ENCODE results near the gene NSD2.
A peak's percentile ranks its signal among the peaks of the same experiment; 100 is the strongest.
"Not testable (repeated sequence)": the region's sequence is repeated elsewhere in the genome, so short reads cannot be mapped to it uniquely, and the experiment has no call there.

Gene NSD2

DNA sequence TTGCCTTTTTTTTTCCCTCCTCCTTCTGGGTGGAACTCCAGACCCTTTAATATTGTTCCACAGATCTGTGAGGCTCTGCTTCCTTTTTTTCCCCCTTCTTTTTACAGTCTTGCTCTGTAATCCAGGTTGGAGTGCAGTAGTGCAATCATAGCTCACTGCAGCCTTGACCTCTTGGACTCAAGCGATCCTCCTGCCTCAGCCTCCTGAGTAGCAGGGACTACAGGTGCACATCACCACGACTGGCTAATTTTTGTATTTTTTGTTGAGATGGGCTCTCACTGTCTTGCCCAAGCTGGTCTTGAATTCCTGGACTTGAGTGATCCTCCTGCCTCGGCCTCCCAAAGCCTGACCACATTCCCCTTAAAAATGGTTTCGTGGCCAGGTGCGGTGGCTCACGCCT lies 26.8 kb downstream of the NSD2 start:
- no peak for DNase-seq (ENCODE audit: low read depth in 2 of 2, low spot score in 1 of 2)

DNA sequence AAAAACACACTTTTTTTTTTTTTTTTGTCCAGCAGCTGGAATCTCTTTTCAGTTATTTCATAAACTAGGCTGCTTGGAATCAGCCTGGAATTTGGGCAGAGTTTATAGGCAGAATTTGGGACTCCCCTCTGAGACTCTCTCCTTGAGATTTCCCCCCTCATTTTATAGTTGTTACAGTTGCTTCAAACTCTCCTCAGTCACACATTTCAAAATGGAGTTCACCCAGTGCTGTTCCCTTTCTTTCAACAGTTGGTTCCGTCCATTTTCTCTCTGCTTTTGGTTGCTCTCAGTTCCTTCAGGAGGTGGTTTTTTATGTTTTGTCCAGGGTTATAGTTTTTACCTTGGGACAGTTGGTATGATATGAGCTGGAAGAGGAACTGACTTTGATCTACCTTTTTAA lies 27.5 kb downstream of the NSD2 start:
- no peak for DNase-seq (ENCODE audit: low read depth in 2 of 2, low spot score in 1 of 2)

DNA sequence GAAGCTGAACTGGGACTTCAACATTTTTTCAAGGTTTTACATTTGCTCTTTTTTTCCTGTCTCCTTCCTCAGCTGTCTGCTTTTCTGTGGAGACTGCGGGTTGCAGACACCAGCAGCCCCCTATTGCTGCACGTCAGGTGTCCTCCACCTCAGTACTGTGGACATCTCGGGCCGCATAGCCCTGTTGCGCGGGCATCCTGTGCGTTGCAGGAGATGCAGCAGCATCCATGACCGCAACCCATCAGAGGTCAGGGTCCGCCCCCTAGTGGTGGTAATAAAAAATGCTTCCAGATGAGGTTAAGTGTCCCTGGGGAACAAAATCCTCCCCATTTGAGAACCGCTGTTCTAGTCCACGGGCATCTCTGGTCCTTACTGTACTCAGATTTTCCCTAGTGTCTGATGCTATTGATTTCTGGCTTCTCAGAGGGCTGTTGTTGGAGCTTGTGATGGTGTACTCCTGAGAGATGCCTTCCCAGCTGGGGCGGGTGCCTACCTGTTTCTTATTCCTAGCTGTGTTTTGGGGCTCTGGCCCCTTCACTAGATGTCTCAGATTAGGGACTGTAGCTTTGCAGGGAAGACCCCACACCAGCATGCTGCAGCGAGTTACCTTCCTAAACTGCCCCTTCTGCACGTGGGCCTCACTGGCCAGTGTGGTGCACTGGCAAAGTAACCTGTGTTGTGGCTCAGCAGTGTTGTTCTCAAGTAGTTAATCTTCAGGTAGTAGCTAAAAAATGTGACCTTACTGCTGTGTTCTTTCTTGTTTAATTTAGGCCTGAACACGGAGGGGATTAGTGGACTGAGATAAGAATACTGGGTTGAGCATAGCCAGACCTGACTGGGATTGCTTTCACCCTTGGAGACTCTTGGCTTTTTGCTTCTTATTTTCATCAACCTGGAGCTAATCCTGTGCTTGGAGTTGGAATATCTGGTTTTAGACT lies 28.2 kb downstream of the NSD2 start:
- peak; percentile 45 to 49 for DNase-seq (ENCODE audit: low read depth in 2 of 2, low spot score in 1 of 2)

DNA sequence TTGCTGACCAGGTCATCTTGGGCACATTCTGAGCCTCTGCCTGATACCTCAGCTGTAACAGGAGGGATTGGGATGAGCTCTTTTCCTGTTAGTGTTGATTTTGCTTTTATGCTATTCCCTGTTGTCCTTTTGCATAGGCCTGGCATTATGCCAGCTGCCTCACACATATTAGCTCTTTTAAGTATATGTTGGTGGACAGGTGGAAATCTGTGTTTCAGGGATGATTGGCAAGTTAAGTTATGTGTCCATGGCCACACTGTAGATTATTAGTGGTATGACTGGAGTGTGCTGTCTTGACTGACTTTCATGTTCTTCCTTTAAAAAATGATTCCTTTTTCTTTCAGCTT lies 28.9 kb downstream of the NSD2 start:
- DNase-seq (ENCODE audit: low read depth in 2 of 2, low spot score in 1 of 2): no peak

DNA sequence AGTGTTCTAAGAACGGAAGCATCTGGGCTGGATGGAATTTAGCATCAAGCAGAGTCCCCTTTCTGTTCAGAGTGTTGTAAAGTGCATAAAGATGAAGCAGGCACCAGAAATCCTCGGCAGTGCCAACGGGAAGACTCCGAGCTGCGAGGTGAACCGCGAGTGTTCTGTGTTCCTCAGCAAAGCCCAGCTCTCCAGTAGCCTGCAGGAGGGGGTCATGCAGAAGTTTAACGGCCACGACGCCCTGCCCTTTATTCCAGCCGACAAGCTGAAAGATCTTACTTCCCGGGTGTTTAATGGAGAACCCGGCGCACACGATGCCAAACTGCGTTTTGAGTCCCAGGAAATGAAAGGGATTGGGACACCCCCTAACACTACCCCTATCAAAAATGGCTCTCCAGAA lies 29.4 kb downstream of the NSD2 start:
- no peak for DNase-seq (ENCODE audit: low read depth in 2 of 2, low spot score in 1 of 2)

DNA sequence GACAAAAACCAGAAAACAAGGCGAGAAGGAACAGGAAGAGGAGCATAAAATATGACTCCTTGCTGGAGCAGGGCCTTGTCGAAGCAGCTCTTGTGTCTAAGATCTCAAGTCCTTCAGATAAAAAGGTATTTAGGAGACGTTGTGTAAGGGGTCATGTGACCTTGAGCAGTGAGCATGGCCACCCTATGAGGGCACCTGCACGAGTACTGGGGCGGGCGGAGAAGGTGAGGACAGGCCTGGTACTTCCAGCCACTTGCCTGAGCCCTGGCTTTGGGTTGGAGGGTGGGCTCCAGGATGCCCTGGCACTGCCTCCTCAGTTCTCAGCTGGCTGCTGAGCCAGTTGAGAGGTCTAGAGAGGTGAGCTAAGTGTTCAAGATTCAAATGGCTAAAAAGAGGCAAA lies 29.9 kb downstream of the NSD2 start:
- no peak for DNase-seq (ENCODE audit: low read depth in 2 of 2, low spot score in 1 of 2)

DNA sequence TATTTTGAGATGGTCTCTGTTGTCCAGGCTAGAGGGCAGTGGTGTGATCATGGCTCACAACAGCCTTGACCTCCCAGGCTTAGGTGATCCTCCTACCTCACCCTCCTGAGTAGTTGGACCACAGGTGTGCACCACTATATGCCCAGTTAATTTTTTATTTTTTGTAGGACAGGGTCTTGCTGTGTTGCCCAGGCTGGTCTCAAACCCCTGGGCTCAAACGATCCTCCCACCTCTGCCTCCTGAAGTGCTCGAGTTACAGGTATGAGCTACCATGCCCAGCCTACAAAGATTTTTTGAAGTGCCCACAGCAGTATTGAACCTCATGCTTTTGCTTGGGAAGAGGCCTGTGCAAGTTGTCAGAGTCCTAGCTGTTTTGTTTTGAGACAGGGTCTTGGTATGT lies 31.1 kb downstream of the NSD2 start:
- DNase-seq (ENCODE audit: low read depth in 2 of 2, low spot score in 1 of 2): no peak

DNA sequence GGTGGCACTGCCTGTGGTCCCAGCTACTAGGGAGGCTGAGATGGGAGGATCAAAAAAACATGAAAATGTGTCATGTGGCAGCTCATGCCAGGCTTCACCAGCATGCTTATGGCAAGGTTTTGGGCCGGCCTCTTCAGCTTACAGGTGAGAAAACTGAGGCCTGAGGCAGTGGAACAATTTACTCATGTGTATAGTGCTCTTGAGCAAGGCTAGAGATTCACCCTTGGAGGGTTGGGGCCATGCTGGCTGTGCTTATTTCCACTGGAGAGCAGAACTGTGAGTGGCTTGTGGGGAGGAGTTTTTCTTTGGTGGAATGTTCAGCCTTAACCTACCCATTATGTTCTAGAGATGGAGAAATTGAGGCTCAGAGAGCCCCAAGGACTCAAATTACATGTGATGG lies 31.8 kb downstream of the NSD2 start:
- no peak for DNase-seq (ENCODE audit: low read depth in 2 of 2, low spot score in 1 of 2)

DNA sequence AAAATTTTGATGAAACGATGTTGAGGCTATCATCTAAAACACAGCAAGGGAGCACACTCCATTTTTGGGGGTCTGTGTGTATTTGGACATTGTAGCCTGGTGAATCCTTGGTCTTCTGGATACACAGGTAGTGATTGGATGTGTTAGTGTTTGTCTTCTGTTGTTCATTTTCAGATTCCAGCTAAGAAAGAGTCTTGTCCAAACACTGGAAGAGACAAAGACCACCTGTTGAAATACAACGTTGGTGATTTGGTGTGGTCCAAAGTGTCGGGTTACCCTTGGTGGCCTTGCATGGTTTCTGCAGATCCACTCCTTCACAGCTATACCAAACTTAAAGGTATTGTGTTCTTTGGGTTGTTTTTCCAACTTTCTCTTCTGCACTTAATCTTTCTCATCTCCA lies 32.8 kb downstream of the NSD2 start:
- DNase-seq (ENCODE audit: low read depth in 2 of 2, low spot score in 1 of 2): no peak

DNA sequence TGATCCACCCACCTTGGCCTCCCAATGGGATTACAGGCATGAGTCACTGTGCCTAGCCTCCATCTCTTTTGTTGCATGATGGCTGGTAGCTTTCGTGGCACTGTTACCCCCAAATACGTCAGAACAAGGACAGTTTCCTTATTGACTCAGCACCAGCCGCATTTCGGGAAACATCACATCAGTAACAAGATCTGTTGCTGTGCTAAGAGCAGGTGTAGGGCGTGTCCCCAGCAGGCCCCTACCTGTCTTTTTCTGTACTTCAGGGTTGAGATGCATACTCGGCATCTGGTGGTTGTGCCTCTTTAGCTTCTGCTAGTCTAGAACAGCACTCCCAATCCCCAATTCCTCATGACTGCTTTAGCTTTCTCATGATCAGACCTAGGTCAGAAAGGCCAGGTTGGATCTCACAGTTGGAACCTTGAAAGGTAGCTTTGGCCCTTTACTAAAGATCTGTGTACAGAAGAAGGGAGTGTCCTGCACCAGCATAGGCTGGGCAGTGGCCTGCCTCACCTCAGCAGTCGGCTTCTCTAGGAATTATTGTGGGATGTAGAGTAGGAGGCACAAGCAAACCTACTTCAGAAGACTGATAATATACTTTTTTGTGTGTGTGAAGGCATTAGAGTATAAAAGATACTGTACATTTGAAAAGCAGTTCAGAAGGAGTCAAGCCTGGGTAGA lies 36.8 kb downstream of the NSD2 start:
- no peak for DNase-seq (ENCODE audit: low read depth in 2 of 2, low spot score in 1 of 2)

DNA sequence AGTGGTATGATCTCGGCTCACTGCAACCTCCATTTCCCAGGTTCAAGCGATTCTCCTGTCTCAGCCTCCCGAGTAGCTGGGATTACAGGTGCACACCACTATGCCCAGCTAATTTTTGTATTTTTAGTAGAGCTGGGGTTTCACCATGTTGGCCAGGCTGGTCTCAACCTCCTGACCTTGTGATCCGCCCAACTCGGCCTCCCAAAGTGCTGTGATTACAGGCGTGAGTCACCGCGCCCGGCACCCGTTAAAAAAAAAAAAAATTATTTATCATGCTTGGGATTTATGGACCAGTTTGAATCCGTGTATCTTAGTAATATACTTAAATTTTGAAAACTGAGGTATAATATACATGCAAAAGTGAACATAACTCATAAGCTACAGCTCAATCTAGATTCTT lies 38.5 kb downstream of the NSD2 start:
- not testable (repeated sequence) for DNase-seq (ENCODE audit: low read depth in 2 of 2, low spot score in 1 of 2)

DNA sequence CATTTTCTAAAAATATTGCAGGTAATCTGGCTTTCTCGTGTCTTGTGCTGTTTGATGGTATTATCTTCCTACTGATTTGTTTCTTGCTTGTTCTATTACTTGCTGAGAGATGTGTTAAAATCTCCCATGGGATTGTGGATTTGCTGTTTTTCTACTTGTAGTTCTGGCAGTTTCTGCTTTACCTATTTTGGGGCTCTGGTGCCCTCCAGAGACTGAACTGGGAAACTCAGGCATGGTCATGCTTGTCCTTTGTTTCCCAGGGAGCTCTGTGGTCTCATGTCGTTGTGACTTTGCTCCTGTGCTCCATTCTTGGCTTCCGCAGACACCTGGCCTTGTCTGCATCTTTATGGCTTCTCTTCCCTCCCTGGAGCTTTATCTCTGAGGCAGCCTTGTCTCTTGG lies 39.5 kb downstream of the NSD2 start:
- no peak for DNase-seq (ENCODE audit: low read depth in 2 of 2, low spot score in 1 of 2)

DNA sequence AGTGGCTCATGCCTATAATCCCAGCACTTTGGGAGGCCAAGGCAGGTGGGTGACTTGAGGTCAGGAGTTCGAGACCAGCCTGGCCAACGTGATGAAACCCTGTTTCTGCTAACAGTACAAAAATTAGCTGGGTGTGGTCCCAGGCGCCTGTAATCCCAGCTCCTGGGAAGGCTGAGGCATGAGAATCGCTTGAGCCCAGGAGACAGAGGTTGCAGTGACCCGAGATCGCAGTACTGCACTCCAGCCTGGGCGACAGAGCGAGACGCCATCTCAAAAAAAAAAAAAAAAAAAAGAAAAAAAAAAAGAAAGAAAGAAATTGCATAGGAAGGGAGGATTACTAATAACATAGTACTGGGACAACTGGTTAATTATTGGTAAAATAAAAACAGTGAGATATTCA lies 40.1 kb downstream of the NSD2 start:
- DNase-seq (ENCODE audit: low read depth in 2 of 2, low spot score in 1 of 2): not testable (repeated sequence)

DNA sequence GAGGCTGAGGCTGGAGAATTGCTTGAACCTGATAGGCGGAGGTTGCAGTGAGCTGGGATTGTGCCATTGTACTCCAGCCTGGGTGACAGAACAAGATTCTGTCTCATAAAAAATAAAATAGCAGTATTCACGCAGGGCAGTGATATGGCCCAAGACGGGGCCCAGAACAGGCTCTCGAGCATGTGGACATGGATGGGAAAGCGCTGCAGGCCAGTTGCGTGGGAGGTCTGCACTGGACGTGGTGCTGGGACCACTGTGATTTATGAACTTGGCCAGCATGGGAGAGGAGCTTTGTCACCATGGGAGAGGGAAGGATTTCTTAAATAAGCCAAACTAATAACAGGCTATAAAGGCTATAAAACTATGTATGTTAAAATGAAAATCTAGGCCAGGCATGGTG lies 51.6 kb downstream of the NSD2 start:
- no peak for DNase-seq (ENCODE audit: low read depth in 2 of 2, low spot score in 1 of 2)

DNA sequence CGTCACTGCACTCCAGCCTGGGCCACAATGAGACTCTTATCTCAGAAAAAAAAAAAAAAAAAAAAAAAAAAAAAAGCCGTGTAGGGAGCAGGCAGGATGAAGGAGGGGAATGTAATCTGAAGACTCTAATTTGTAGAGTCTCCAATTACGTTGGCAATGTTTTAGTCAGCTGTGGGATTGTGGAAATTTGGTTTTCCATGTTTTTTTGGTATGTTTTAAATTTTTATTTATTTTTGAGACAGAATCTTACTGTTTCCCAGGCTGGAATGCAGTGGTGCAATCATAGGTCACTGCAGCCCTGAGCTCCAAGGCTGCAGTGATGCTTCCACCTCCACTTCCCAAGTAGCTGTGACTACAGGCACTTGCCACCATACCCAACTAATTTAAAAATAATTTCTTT lies 56.5 kb downstream of the NSD2 start:
- DNase-seq (ENCODE audit: low read depth in 2 of 2, low spot score in 1 of 2): no peak

DNA sequence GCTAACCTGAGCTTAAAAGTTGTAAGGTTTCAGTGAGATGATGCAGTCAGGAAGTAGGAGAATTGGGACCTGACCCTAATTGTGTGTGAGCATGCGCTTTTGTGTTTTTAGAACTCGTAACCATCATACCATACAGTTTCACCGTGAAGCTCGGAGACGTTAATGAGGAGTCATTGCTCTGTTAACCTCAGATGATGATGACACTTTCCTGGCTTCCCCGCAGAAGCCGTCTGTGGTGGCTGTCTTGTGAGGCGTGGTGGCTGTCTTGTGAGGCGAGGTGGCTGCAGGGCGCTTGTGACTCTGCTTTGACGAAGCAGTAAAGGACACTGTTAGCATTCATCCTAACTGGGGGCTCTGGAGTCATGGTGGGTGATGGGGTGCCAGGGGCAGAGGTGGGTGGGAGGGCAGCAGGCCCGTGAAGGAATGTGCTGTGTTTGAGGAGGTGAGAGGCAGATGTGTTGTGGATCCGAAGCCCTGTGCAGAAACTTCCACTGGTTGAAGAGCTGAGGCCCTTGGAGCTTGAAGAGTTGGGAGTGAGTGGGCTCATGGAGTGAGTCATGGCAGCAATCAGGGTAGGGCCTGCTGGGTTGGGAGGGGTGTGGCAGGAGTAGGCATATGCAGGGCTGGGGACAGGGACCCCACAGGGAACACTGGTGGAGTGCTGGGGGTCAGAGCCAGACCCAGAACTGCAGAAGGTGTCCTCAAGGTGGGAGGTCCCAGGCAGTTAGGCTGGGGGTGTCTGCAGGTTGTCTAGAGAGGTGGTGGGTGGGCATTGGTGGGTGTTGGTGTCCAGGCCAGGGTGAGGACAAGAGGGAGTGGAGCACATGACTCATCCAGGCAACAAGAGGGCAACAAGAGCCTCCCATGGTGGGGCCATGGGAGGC lies 57.4 kb downstream of the NSD2 start:
- no peak for DNase-seq (ENCODE audit: low read depth in 2 of 2, low spot score in 1 of 2)

DNA sequence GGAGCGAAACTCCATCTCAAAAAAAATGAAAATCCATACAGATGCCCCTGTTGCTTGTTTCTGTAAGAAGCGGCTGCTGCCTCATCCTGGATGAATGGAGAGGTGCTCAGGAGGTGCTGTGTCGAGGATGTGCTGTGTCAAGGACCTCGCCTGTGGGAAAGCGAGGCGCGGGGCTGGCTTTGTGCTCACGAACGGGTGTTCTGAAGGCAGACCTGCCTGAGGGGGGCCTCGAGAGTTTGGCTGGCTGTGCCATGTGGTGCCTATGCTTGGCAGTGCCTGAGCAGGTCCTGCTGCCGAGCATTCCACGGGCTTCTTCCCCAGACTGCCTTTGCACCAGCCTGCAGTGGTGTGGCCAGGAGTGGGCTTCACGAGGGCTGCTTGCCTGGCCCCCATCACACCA lies 61.5 kb downstream of the NSD2 start:
- no peak for DNase-seq (ENCODE audit: low read depth in 2 of 2, low spot score in 1 of 2)

DNA sequence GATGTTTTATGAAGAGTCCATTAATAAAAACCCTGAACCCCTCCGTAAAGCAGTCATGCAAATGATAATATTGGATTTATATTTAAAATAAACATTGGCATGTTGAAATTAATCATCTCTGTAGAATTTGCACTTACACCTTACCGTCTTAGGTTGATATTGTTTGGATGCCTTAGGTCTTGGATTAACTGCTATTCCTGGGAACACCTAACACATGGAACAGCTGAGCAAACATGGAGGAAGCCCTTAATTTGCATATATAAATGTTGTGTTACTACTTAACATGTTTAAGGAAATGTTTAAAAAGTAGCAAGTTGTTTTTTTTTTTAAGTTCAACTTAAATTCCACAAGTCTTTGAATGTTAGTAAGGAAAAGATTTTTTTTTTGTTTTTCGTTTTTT lies 62.5 kb downstream of the NSD2 start:
- DNase-seq (ENCODE audit: low read depth in 2 of 2, low spot score in 1 of 2): no peak

DNA sequence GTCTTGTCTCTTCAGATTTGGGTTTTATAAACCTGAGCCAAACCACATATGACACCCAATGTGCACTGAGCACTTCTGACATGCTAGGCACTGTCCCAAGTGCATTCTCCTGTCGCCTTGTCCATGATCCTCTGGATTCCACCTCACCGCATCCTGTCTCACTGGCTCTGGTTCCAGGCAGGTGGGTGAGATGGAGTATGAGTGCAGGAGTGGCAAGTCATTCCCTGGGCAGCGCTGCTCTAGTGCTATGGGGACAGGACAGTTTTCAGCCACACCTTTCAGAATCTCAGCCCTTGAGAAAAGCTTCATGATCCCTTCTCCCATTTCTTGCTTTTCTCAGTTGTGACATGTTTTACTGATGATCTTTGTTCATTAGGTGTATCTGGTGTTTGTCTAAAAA lies 66.4 kb downstream of the NSD2 start:
- DNase-seq (ENCODE audit: low read depth in 2 of 2, low spot score in 1 of 2): no peak

DNA sequence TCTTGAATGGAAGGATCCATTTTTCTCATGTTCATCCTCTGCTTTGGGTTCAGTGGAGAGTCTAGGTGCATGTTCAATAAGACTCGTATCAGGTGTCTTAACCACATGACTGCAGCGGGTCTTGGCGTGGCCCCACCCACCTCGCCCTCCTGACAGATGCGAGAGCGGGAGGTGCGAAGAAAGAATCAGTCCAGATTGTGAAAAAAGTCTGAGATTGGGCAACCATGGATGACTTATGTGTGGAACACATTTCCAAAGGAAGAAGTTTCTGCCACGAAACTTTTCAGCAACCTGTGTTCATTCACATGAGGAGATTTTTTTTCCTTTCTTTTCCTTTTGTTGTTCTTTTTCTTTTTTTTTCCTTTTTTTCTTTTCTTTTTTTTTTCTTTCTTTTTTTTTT lies 66.8 kb downstream of the NSD2 start:
- DNase-seq (ENCODE audit: low read depth in 2 of 2, low spot score in 1 of 2): no peak

DNA sequence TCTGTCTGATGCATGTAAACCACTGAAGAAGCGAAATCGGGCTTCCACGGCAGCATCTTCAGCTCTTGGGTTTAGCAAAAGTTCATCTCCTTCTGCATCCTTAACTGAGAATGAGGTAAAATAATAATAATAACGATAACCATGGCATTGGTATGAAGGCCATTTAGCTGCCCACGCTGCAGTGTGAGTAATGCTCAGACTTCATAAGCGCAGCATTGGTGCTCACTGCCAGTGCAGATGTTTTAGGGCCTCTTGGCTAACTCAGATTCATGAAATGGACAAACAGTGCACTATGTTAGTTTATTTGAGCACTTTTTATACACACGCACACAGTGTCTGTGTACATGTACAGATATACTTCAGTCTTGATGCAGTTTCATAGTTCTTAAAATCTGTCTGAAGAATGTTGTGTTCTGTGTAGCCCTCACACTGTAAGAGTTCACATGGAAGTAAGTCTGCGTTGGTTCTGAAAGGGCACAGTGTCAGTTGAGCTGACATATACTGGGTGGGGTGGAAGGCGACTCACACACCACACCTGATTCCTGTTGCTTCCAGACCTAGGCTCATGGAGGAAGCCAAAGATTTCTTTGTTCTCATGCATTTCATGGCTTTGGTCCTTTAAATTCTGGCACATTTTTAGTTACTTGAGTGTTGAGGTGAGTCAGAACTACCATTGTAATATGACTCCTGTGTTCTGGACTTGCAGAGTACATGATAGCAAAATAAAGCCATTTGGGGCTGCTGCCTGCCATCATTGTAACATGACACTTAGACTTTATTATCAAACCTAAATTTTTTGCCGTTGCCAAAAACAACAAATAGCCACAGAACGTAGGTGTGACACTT lies 68.7 kb downstream of the NSD2 start:
- DNase-seq (ENCODE audit: low read depth in 2 of 2, low spot score in 1 of 2): no peak
